ENCODE measurements around the gene HDGF.
A peak's percentile ranks its signal among the peaks of the same experiment; 100 is the strongest.

HDGF gene

GRCh38 chr1:156746728-156747631, 4.5 kb downstream of the HDGF start:
- peak; percentile 88 for DNase-seq (ENCODE audit: low read depth)

DNA sequence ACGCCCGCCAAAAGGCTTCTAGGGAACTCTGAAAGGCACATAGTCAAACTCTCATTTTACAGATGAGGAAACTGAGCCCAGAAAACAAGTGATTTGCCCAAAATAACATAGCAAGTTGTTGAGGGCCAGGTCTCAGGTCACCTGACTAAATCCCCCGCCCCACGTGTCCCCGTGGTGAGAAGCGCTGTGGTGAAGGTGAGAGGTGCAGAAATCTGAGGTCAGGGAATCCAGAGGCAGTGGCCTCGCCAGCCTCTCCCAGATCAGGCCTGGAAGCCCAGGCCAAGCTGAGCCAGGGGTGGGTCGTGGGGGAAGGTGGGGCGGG, 5.1 kb downstream of the HDGF start:
- no peak for DNase-seq (ENCODE audit: low read depth)

- no peak for DNase-seq (ENCODE audit: low read depth)
Observed at GRCh38 chr1:156745881-156746280, 5.6 kb downstream of the HDGF start.

DNA sequence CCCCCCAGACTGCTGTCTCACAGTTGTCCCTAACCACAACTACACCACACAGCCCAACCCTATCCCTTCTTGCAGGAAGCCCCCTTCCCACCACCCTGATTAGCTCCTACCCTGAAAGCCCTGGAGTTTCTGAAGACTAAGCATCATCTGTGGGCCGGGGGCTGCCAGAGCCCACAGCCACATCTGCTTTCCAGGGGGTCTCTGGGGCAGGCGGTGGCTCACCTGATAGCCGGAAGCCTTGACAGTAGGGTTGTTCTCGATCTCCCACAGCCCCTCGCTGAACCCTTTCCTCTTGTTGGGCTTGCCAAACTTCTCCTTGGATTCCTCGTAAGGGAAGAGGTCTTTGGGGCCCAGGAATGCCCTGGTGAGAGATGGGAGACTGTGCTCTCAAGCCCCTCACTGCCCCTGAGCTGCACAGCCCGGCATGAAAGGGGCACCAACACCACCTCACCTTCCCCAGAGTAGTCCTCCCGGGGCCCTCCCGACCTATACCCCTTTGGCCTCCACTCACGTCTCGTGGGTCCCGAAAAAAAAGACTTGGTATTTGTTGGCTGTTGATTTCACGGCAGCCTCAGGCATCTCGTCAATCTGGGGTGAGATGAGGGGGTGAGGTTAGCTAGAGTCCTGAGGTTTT, 6.6 kb downstream of the HDGF start:
- DNase-seq (ENCODE audit: low read depth), result no peak

DNA sequence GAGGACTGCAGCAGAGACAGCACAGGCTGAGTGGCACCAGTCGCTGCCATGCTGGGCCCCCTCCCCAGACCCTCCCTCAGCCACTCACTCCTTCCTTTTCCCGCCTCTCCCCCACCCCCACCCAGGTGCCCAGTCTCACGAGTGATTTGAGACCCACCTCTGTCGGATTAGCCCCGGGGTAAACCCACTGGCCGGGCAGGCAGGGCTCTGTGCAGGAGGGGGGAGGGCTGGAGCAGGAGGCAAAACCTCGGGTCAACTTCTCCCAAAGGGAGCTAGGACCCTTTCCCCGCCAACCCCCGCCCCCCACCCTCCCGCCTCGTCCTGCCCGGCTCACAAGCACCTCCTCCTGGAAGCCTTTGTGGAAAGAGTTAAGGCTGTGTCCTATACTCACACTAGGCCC, 7.1 kb downstream of the HDGF start:
- no peak for DNase-seq (ENCODE audit: low read depth)

DNA sequence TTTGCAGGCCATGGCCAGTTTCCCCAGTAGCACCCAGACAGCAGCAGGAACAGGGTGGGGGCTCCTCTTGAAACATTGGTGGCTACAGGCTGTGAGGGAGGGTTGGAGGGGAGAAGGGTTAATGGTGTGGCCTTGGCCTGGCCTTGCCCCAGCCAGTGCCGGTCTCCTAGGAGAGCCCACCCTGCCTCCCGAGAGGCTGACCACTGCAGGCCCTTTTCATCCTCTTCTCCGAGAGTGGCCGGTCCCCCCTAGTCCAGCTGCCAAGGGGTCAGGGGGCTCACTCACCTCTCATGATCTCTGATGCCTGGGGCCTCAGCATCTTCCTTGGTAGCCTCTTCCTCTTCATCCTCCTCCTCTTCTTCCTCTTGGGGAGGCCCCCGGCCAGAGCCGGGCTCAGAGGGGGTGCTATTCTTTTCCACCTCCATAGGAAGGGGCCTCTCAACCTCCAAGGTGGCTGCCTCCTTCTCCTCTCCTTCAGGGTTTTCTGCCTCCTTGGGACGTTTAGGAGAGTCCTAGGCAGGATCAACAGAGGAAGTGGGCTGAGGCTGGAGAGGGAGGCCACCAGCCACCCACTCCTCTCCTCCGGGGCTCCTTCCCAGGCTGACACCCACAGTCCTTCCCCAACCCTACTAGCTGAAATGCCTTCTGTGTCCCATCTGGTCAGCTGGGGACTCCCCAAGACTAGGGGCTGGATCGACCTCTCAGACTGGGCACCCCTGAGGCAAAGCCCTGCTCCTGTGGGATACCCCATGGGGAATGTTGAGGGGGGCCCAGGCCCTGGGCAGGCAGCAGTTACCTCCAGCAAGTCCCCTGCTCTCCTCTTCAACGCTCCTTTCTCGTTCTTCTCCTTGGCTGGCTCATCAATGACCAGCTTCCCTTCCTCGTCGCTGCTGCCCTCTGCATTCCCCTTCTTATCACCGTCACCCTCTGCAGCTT, 7.8 kb downstream of the HDGF start:
- DNase-seq (ENCODE audit: low read depth), result no peak

GRCh38 chr1:156742801-156743200, 8.7 kb downstream of the HDGF start:
- DNase-seq (ENCODE audit: low read depth), result no peak

DNA sequence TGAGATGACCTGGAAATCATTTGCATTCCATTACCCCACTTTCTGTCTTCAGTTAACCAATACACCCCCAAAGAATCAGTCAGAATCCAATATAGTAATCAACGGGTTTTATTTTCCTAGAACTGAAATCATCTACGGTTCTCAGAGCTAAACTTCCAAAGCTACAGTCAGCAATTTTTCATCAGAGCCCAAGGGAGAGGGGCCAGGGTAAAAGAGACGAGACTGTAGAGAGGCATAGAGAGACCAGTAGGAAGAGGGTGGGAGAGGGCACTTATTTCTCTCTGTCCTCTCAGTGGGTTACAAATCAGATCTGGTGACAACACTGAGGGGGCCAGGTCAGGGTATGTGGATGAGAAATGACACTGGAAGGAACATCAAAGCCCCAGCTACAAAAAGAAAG, 9.5 kb downstream of the HDGF start:
- DNase-seq (ENCODE audit: low read depth), result no peak

GRCh38 chr1:156741481-156741983, 9.9 kb downstream of the HDGF start:
- DNase-seq (ENCODE audit: low read depth), result no peak

DNA sequence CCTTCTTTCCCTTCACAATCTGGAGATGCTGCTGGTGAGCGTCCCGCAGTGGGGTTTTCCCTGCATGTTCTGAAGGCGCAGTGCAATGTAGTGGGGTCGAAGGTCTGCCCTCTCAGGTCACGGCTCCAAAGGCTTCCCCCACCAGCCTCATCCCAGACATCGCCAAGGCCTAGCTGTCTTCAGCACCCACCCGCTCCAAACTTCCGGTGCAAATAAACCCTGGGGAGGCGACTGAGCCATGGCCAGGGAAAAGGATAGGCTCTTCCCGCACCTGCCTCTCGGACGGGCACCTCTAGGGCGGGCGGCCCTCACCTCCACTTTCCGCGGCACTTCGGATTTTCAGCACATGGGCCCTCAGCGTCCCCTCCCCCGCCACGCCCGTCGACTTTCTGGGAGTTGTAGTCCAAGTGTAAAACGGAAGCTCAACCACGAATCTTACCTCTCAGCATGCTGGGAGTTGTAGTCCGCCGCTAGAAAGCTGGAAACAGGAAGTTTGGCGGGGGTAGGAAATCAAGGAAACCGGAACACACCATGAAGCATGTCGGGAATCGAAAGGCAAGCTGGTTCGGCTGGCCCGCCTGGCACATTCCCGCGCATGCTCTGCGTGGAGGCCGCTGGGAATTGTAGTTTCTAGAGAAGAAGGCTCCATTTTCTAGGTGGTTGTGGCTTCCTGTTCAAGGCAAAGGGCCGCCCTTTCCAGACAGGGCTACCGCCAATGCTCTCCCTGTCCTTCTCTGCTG, 10.6 kb downstream of the HDGF start, which contains the start of gene MRPL24:
TSS of gene MRPL24 (minus strand) at position 348 of the 740 bp plus-strand sequence. CDS start 2,384 bp downstream, outside the sequence.
- peak; percentile 100 for DNase-seq (ENCODE audit: low read depth)

DNA sequence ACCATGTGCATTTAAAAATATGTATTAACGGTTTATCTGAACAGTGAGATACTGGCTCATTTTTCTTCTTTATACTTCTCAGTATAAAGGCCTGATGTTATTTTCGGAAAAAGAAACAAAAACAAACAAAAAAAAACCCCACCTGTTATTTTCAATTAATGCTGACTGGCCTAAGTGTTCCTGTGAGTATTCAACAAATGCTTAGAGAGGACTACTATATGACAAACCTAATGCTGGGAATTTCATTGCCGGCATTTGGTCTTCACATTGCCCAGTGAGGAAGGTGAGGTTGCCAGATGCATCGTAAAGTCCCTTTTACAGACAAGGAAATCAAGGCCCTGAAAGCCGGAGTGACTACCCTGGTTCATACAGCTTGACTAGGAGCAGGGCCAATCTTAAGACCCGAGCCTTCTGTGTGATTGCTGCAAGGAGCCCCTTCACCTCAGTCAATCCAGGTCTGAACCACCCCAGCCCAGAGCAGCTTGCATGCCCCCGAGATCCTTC, 11.2 kb downstream of the HDGF start:
- DNase-seq (ENCODE audit: low read depth), result no peak

DNA sequence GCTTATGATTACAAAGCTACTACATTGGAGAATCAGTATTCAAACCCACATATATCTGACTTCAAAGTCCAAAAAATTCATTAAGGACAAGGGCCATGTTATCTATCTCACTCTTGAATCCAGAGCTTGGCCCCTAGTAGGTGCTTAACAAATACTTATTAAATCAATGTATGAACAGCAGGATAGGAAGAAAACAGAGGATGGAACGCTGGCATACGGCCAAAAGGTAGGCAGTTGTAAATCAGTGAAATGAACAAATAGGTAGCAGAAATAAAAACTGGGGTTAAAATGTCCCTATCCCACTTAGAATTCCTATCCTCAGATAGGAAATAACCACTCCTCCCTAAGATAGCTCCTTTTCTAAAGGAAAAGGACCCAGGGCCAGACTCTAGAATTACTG, 12.6 kb downstream of the HDGF start:
- no peak for DNase-seq (ENCODE audit: low read depth)

DNA sequence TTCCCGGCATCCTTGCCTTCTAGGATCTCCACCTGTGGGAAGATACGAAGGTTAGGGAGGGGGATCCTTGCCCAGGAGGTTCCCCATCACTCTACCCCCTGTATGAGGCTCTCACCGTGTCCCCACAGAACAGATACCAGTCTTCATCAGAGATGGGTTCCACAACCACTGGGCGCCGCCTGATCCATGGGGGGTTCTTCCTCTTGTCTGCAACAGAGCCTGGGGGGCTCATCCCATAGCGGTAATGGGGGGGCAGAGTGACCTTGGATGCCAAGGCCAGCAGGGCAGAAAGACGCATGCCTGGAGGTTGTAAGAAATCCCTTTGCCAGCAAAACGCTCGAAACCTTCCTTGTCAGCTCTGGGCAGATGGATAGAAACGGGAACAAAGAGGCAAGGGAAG, 13.1 kb downstream of the HDGF start:
- DNase-seq (ENCODE audit: low read depth), result no peak

GRCh38 chr1:156733989-156734584, 17.4 kb downstream of the HDGF start:
- DNase-seq (ENCODE audit: low read depth), result no peak

DNA sequence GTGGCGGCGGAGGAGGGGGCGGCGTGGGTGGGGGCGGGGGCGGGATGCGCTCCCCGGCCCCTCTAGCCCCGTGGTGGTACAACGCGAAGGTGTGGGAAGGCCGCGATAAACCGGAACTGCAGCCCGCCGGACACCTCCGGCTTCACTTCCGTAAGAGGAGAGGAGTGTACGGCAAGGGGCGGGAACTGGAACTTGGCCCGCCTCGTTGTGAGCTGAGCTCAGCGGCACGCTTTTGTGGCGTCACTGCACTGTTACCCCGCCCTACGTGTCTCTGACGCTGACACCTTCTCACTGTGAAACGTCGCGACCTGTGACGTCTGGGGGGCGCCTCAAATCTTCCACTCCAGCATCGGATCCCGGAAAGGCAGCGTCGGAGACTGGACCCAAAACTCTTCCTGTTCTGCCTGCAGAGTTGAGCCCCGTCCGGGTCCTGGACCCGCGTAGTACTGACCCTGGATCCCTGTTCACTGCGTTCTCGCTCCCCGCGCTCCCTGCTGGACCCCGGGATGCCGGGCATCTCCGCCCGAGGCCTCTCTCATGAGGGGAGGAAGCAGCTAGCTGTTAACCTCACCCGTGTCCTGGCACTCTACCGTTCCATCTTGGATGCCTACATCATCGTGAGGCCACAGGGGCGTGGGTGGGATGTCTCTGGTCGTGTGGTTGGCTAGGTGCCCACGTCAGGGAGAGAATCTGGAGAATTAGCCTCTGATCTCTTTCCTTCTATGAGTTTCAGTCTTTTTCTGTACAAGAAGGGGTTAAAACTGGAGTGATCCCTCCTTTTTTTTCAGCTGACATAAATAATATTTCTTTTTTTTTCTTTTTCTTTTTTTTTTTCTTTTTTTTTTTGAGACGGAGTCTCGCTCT, 22.6 kb downstream of the HDGF start, which contains the start of gene ISG20L2:
TSS of gene ISG20L2 (minus strand) at position 168 of the 864 bp plus-strand sequence. CDS start 1,114 bp downstream, outside the sequence.
- peak; percentile 99 for DNase-seq (ENCODE audit: low read depth)

DNA sequence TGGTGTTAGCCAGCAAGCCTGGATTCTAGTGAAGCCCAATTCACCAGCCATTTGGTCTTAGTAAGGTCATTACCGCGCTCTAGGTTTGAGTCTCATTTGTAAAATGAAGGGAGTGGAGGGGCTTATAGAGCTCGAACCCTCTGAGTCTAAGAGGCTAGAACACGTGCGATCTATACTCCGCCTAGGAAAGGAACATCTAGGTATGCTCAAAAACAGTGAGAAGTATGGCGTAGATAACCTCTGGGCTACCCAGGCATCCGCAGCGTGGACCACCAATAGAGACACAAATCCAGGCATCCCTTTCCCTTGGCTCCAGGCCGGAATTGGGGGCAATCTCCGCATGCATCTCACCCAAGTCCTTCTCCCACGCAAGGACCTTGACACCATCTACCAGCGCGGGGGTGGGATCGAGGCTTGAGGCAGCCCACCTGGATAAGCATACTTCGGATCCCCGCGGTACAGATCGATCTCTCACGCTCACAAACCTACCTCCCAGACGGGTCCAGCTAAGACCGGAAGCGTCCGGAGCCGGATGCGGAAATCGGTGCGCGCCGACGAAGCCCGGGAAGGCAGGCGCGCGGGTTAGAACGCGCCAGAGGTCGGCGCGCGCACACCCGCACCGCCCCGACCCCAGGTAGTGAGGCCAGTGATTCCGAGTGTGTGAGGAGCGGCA, 23.4 kb downstream of the HDGF start, which contains the start of gene METTL25B:
TSS of gene METTL25B (plus strand) at position 544 of the 673 bp plus-strand sequence. CDS start 636 bp downstream, outside the sequence.
- DNase-seq (ENCODE audit: low read depth), result peak; percentile 81

DNA sequence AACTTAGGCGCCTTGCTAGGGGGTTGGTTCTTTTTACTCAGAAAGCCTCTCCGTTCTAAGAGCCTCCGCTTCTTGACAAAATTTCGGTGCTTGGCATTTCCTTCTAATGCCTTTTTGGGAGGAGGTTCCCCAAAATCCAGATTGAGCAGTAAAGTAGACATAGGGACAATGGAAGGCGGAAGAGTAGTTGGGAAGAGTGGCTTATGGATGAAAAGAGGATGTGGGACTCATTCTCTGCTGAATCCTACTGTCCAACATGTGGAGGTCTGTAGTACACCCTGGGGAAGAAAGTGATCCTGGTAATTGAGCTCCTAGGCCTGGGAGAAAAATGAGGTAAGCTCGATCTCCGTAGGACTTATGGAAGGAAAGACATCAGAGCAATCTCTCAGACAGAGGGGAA, 24.0 kb downstream of the HDGF start:
- DNase-seq (ENCODE audit: low read depth), result no peak

DNA sequence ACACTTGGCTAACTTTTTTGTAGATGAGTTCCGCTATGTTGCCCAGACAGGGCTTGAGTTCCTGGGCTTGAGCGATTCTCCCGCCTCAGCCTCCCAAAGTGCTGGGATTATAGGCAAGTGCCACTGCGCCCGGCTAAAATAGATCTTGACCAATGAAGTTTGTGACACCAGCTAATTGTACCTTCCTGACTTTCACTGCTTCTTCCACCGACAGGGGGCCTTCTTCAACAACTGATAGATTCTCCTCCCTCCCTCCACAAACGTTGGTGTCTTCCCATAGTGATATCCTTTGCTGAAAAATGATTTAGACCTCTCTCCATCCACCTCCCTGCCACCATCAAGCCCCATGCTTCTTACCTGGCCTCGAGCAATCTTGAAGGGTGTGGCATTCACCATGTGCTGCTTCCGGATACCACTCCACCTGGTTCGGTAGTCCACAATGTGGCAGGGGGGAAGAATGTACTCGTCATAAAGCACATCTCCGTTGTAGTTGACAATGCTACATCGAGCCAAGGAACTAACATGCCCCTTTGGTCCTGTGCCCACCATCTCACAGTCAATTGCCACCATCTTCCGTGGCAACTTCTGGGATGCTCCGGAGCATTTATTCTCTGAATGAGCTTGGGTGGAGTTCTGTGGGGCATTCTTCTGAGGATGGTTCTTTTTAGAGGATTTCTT, 24.8 kb downstream of the HDGF start:
- peak; percentile 71 for DNase-seq (ENCODE audit: low read depth)

Measured in iris pigment epithelial cell (primary cell).